ENCODE results near the gene RIN1. TPM values are rescaled to one million over a fixed set of nuclear protein-coding genes. Genes with fewer than 3 reads are reported as not detected.
"Not testable (repeated sequence)": the region's sequence is repeated elsewhere in the genome, so short reads cannot be mapped to it uniquely, and the experiment has no call there.

Gene RIN1, protein sequence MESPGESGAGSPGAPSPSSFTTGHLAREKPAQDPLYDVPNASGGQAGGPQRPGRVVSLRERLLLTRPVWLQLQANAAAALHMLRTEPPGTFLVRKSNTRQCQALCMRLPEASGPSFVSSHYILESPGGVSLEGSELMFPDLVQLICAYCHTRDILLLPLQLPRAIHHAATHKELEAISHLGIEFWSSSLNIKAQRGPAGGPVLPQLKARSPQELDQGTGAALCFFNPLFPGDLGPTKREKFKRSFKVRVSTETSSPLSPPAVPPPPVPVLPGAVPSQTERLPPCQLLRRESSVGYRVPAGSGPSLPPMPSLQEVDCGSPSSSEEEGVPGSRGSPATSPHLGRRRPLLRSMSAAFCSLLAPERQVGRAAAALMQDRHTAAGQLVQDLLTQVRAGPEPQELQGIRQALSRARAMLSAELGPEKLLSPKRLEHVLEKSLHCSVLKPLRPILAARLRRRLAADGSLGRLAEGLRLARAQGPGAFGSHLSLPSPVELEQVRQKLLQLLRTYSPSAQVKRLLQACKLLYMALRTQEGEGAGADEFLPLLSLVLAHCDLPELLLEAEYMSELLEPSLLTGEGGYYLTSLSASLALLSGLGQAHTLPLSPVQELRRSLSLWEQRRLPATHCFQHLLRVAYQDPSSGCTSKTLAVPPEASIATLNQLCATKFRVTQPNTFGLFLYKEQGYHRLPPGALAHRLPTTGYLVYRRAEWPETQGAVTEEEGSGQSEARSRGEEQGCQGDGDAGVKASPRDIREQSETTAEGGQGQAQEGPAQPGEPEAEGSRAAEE
- 1 to 10 TPM; 3.0 to 5.7 TPM for total RNA-seq

DNA sequence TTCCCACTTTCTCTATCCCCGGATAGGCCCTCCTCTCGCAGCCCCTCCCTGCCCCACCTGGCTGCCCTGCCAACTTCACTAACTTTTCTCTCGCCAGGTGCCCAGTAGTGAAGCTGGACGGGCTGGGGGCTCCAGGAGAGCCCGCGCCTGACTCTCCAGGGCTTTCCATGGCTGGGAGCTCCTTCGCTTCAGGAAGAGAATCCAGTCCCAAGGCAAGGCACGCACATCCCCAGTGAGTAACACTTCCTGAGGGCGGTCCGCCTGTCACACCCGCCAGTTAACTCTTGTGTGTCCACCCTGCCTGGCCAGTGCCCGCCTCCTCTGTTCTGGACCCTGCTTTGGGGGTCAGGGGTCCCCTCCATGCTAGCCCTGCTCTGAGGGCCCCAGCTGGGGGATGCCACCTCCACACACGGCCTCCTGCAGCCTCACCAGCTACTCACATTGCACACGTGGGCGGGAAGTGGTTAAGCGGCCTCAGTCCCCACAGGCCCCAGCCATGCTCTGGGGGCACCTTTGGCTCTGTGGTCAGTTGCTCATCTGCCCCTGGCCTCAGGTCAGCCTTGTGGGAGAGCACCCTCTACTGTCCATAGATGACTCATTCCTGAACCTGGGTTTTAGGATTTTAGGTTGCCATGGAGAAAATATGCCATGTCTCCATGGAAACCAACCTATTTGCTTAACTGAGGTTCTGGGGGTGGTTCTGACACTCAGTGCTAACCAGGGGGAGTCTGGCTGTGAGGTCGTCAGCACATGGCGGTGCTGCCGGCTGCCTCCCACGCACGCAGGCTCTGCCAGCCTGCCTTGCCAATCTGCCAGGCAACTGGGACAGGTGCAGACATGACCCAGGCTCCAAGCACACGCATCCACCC, at the start of gene RIN1:
TSS of gene RIN1 (minus strand) at position 201 of the 869 bp plus-strand sequence. CDS start at position 169, 32 bp downstream.
- Mint-ChIP-seq H3K4me3 (peak within 1 kb of the TSS; percentile 70), H3K36me3 (peaks cover 7% of the 10 kb centered on the region), H3K9me3 (no peaks in the 10 kb centered on the region), H3K27ac (peak within 1 kb of the TSS; percentile 79), H3K4me1 (peaks cover 26% of the 10 kb centered on the region), H3K27me3 (no peaks in the 10 kb centered on the region)
- ATAC-seq (ENCODE audit: low read depth), result peak; percentile 76
- peak; percentile 77 for DNase-seq
- POLR2A ChIA-PET, result interaction anchor here (0.8 to 8.7 kb wide), 8 partner anchors 8 to 48 kb away, joined by 3 to 94 read pairs (median 9); partner anchors contain the start of genes BRMS1, CD248, SLC29A2 and YIF1A

DNA sequence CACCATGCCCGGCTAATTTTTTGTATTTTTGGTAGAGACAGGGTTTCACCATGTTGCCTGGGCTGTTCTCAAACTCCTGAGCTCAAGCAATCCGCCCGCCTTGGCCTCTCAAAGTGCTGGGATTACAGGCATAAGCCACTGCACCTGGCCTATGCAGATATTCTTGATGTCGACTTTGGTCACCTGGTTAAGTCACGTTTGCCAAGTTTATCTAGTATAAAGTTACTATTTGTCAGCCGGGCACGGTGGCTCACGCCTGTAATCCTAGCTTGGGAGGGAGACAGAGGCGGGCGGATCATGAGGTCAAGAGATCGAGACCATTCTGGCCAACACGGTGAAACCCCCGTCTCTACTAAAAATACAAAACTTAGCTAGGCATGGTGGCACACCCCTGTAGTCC, 48.1 kb upstream of the RIN1 start:
- not testable (repeated sequence) for H3K9me3 Mint-ChIP-seq; ATAC-seq (ENCODE audit: low read depth); H3K36me3 Mint-ChIP-seq; H3K4me3 Mint-ChIP-seq; DNase-seq; H3K27ac Mint-ChIP-seq
- H3K4me1 Mint-ChIP-seq, result peaks cover 14% of the 10 kb centered on the region
- POLR2A ChIA-PET, result interaction anchor here (1.6 kb wide), 1 partner anchor 12 kb away, joined by 9 read pairs; the partner anchor contains the start of gene SLC29A2
- H3K27me3 Mint-ChIP-seq, result peaks cover 12% of the 10 kb centered on the region

DNA sequence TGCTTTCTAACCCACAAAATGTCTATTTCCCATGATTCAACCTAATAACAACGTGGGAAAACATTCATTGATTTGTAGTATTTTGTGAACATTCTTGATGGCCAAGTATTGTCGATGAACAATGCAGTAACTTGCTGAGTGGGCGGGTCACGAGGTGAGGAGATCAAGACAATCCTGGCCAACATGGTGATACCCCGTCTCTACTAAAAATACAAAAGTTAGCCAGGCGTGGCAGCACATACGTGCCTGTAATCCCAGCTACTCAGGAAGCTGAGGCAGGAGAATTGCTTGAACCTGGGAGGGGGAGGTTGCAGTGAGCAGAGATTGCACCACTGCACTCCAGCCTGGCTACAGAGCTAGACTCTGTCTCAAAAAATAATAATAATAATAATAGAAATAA, 44.0 kb upstream of the RIN1 start:
- POLR2A ChIA-PET, result not testable (repeated sequence)

DNA sequence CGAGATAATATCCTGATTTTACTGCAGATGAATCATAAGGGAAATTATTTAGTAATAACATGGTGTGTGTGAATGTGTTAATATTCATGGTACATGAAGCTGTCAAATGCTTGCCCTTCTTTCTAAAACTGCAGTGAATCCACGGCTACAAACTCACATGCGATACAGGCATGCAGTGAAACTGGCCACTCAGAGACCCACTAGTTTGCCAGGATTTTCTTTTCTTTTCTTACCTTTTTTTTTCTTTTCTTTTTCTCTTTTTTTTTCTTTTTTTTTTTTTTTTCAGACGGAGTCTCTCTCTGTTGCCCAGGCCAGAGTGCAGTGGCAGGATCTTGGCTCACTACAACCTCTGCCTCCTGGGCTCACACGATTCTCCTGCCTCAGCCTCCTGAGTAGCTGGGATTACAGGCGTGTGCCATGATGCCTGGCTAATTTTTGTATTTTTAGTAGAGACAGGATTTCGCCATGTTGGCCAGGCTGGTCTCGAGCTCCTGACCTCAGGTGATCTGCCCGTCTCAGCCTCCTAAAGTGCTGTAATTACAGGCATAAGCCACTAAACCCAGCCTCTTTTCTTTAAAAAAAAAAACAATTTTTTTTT, 37.6 kb upstream of the RIN1 start:
- H3K36me3 Mint-ChIP-seq; H3K9me3 Mint-ChIP-seq; DNase-seq; H3K4me3 Mint-ChIP-seq; ATAC-seq (ENCODE audit: low read depth); H3K27me3 Mint-ChIP-seq: not testable (repeated sequence)
- Mint-ChIP-seq H3K4me1 (peaks cover 14% of the 10 kb centered on the region), H3K27ac (peak overlapping the region; percentile 4)
- POLR2A ChIA-PET, result interaction anchor here (1.1 kb wide), 1 partner anchor 15 kb away, joined by 3 read pairs; no protein-coding TSS in a partner anchor

More for the DNA sequence above, 44.0 kb upstream of the RIN1 start:
- DNase-seq; H3K9me3 Mint-ChIP-seq; H3K27me3 Mint-ChIP-seq; H3K4me1 Mint-ChIP-seq; H3K36me3 Mint-ChIP-seq; ATAC-seq (ENCODE audit: low read depth); H3K4me3 Mint-ChIP-seq; H3K27ac Mint-ChIP-seq: not testable (repeated sequence)

DNA sequence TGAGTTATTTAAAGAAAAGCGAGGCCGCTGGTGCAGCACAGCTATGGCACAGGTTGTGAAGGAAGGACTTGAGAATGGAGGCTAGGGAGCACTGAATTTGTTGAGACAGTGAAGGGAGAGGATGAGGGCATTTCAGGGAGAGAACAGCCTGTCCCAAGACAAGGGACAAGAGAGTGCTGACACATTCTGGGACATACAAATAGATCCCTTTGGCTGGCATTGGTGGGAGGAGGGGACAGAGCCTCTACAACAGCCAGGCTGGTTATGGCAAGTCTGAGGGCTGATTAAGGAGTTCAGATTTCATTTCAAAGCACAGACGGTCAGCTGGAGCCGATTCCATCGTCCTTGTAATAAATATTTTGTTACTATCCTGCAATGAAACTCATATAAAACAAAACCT, 37.0 kb upstream of the RIN1 start:
- Mint-ChIP-seq H3K4me1 (peaks cover 14% of the 10 kb centered on the region), H3K4me3 (no peak overlapping the region), H3K9me3 (no peaks in the 10 kb centered on the region), H3K27ac (peak overlapping the region; percentile 4), H3K27me3 (peaks cover 5% of the 10 kb centered on the region), H3K36me3 (peaks cover 2% of the 10 kb centered on the region)
- POLR2A ChIA-PET, result interaction anchor here (1.8 kb wide), 1 partner anchor 469 kb away, joined by 4 read pairs; no protein-coding TSS in a partner anchor
- DNase-seq, result no peak
- no peak for ATAC-seq (ENCODE audit: low read depth)

DNA sequence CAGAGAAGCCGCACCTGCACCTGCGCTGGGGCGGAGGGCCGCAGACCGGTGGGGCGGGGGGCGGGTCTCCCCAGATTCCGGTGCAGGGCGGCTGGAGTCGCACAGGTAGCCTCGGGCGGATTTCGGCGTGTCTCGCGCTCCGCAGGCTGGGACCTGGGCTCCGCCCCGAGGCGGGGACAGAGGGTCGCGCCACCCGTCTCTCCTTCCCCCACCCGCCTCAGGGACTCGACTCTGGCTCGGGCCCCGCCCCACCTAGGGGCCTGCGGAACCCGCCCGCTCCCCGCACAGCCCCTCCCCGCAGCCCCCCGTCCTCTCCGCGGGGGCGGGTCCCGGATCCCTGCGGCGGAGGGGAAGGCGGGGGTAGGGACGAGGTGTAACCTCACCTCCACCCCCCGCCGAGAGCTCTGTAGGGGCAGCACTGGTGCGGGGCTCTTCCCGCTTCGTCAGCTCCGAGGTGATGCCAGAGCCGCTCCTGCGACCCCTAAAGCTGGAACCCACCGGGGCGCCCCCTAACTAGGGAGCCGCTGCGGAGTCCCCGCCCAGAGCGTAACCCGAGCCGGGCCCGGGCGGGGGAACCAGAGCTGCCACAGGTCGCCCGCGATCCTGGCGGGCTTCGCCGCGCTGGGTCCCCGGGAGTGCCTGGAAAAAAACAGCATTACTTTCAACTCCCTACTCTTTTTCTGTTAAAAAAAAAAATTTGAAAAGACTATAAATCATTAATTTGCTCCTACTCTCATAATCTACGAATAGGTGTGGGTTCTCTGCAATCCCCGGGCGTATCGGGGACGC, 35.6 kb upstream of the RIN1 start, which contains the start of gene SLC29A2:
TSS of gene SLC29A2 (minus strand) at position 134 of the 789 bp plus-strand sequence. CDS start 169 bp downstream, outside the sequence.
- Mint-ChIP-seq H3K36me3 (peaks cover 2% of the 10 kb centered on the region), H3K27me3 (peaks cover 5% of the 10 kb centered on the region), H3K4me3 (peak within 1 kb of the TSS; percentile 86), H3K4me1 (peaks cover 14% of the 10 kb centered on the region), H3K9me3 (no peaks in the 10 kb centered on the region), H3K27ac (peak within 1 kb of the TSS; percentile 96)
- ATAC-seq (ENCODE audit: low read depth) (peak; percentile 87), DNase-seq (peak; percentile 89)
- POLR2A ChIA-PET, result interaction anchor here (0.6 to 2.4 kb wide), 18 partner anchors 8 to 732 kb away, joined by 3 to 34 read pairs (median 5); partner anchors contain the start of genes B4GAT1, BRMS1, CD248 and DPP3

DNA sequence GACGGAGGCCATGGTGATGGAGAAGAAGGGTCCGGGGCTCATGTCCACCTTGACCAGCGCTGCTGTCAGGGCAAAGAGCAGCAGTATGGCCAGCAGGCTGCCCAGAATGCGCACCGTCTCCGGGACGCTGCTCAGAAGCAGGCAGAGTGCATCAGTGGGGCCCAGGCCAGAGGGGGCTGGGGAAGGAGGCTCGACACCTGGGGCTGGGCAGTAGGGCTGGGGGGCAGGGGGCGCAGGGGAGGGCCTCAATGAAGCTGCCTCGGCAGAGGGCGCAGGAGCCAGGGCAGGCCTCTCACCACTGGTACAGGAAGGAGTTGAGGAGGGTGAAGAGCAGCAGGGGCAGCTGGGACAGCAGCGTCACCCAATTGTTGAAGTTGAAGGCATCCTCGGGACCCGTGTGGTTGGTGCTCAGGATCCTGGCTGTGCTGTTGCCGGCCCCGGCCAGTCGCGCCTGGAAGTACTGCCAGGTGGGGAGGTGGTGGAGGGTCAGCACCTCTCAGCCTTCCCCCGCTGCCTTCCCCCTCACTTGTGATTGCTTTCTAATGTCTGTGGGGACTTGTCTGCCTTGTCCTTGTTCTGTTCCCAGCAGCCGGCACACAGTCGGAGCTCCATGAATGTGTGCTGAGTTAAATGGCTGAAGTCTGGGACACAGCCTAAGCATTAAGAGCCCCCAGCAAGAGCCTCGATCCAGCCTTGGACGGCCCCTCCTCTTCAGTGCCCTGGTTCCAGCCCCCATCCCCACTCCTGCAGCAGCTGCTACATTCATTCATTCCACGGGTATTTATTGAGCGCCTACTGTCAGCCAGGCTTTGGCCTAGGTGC, 33.0 kb upstream of the RIN1 start:
- no peaks in the 10 kb centered on the region for H3K9me3 Mint-ChIP-seq
- DNase-seq, result no peak
- ATAC-seq (ENCODE audit: low read depth), result no peak
- H3K36me3 Mint-ChIP-seq, result peaks cover 2% of the 10 kb centered on the region
- no peak overlapping the region for H3K4me3 Mint-ChIP-seq
- H3K27ac Mint-ChIP-seq, result peak overlapping the region; percentile 15
- H3K4me1 Mint-ChIP-seq, result peaks cover 14% of the 10 kb centered on the region
- peaks cover 2% of the 10 kb centered on the region for H3K27me3 Mint-ChIP-seq
- POLR2A ChIA-PET, result interaction anchor here (1.6 kb wide), 1 partner anchor 19 kb away, joined by 4 read pairs; no protein-coding TSS in a partner anchor

DNA sequence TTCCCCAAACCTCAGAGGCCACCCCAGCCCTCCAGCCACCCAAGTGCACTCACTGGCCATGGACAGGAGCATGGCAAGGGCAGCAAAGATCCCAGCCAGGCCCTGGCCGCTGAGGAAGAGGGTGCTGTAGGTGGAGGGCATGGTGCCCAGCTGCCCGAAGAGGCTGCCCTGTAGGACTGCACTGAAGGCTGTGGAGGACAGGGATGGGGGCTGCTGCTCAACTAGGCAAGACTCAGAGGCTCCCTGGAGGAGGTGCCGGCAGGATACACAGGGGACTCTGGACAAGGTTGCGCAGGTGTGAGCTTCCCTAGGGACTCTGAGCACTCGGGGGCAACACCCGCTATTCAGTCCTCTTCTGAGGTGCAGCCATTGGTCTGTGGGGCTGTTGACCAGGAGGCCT, 32.2 kb upstream of the RIN1 start:
- Mint-ChIP-seq H3K27ac (no peak overlapping the region), H3K4me3 (no peak overlapping the region), H3K4me1 (peaks cover 14% of the 10 kb centered on the region), H3K27me3 (no peaks in the 10 kb centered on the region), H3K36me3 (peaks cover 2% of the 10 kb centered on the region), H3K9me3 (no peaks in the 10 kb centered on the region)
- POLR2A ChIA-PET, result interaction anchor here (1.6 kb wide), 1 partner anchor 20 kb away, joined by 4 read pairs; no protein-coding TSS in a partner anchor
- no peak for DNase-seq
- ATAC-seq (ENCODE audit: low read depth), result no peak

DNA sequence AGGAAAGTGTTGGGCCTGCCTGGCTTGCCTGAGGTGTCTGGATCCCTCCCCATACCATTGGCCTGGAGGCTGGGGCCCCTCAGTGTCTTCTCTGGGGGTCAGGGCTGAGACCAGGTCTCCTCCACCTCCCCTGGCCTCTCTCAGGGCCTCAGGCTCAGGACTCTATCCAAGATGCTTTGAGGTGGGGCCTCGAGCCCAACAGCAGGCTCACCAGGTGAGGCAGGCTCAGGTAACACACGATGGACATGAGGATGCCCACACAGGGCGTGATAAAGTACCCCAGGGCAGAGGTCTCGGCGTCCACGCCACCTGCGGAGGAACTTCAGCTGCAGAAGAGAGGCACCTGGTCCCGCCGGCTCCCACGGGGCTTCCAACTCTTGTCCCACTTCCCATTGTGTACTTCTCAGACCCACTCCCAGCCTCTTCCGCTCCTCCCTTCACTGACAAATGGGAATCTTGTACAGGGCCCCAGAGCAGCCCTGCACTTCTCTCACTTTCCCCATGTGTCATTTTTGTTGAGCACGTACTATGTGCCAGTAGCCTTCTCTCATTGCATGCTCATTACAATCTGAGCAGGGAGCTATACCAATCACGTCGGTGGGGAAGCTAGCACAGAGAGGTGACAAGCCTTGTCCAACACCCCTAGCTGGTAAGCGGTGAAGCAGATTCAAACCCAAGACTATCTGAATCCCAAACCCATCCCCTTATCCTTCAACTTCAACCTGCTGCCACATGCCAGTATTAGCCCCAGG, 31.5 kb upstream of the RIN1 start:
- Mint-ChIP-seq H3K4me1 (peaks cover 10% of the 10 kb centered on the region), H3K4me3 (no peak overlapping the region), H3K27me3 (no peaks in the 10 kb centered on the region)

DNA sequence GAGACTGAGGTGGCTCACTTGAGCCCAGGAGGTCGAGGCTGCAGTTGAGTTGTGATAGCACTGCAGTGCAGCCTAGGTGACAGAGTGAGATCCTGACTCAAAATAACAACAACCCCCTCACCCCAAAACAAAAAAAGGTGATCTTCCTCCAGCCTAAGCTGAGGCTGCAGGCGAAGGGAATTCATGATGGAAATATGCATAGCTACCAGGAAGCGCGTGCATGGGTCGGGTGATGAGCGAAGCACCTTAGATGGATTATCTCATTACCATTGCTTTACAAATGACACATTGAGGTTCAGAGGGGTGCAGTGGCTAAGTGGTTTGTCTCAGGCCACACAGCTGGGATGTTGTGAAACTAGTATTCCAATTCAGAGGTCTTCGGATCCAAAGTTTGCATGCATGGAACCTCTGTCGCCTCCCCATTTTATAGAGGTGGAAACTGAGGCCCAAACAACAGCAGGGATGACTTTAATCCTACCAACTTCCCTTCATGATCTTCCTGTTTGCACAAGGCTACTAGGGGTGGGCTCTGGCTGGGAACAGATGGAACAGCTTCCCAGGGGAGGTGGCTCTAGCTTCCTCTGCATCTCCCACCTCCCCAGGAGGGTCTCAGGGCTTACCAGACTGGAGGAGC, 30.7 kb upstream of the RIN1 start:
- POLR2A ChIA-PET, result interaction anchor here (0.6 kb wide), 1 partner anchor 54 kb away, joined by 3 read pairs; no protein-coding TSS in a partner anchor
- H3K27me3 Mint-ChIP-seq, result no peaks in the 10 kb centered on the region
- ATAC-seq (ENCODE audit: low read depth) (no peak), DNase-seq (no peak)
- peaks cover 2% of the 10 kb centered on the region for H3K36me3 Mint-ChIP-seq
- H3K4me3 Mint-ChIP-seq, result no peak overlapping the region
- no peak overlapping the region for H3K27ac Mint-ChIP-seq
- H3K4me1 Mint-ChIP-seq, result peaks cover 6% of the 10 kb centered on the region
- no peaks in the 10 kb centered on the region for H3K9me3 Mint-ChIP-seq

More for the DNA sequence above, 31.5 kb upstream of the RIN1 start:
- POLR2A ChIA-PET, result no interaction called here
- ATAC-seq (ENCODE audit: low read depth), result no peak
- DNase-seq, result no peak
- Mint-ChIP-seq H3K36me3 (peaks cover 2% of the 10 kb centered on the region), H3K9me3 (no peaks in the 10 kb centered on the region), H3K27ac (peak overlapping the region; percentile 32)
